ENCODE measurements around the gene CTNNA3.
"Not testable (repeated sequence)": the region's sequence is repeated elsewhere in the genome, so short reads cannot be mapped to it uniquely, and the experiment has no call there.

Gene CTNNA3

DNA sequence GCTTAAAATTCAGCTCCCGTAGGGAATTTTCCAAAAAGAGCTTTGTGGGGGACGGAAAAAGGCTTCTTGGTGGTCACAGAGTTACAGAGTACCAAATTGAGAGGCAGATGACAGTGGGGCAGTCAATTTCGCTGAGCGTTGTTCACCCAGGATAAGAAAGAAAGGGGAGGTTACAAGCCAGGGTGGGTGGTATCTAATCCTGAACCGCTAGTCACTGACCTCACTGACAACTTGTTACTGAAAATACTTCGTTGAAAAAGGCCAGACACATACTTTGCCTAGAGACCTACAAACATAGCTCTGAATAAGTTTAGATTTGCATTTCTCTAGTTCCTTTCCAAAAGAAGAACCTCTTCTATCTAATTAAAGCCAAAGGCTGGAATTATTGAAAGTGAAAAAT lies at the start of gene CTNNA3:
TSS of gene CTNNA3 (minus strand) at position 167 of the 400 bp plus-strand sequence.
- DNase-seq, result no peak

DNA sequence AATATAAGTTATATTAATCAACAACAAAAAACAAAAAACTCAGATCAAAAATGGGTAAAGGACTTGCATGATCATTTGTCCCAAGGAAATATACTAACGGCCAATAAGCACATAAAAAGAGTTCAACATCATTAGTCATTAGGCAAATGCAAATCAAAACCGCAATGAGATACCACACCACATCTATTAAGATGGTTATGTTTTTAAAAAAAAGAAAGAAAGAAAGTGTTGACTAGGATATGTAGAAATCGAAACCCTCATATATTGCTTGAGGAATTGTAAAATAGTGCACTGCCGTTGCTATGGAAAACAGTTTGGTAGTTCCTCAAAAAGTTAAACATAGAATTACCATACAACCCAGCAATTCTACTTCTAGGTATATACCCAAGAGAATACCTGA lies 39.4 kb upstream of the CTNNA3 start:
- DNase-seq, result no peak

DNA sequence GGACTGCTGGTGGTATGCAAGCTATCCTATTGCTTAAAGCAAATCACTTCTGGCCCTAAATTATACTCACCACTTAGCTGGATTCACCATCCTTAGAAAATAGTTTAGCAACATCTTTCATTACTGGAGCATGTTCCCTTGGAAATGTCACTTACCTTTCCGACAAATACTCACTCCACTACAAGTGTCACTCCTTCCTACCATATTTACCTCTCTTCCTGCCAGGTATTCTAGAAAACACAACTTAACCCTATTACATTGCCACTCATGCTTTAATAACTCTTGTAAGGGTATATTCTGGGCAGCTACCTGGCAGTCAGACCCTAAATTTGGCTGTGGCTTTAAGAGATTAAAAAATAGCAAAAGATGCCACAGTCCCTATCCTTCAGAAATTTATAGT lies 37.5 kb upstream of the CTNNA3 start:
- DNase-seq, result no peak

DNA sequence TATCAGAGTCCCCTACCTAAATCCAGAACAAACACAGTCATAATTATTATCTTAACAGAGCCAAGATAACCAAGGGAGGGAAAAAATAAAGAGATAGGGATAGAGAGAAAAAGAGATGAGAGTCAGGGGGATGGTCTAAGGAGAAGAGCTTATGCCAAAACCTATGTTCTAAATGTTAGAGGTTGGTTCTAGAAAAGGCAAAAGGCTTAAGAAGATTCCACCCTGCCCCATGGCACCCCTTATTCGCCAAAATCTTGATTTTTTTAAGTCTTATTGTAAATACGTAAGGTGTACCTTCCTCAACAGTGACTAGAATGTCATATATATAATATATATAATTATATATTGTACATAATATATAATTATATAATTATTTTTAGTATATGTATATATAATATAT lies 29.6 kb upstream of the CTNNA3 start:
- no peak for DNase-seq

DNA sequence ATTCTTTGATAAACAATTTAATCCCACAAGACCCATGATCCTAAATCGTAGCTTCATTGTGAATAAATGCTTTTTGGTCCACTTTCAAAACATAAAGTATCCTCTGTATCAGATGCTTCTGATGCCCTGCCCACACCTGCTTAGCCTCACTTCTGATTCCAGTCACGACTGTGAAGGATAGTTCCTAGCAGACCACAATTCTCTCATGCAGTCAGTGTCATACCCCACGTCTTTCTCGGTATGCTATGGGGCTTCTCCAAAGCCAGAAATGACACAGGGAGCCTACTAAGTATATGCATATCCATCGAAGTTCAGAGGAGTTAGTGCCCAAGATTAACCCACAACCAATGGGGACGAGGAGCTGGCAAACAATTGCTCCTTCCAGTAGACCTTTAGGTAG lies 27.6 kb upstream of the CTNNA3 start:
- DNase-seq, result no peak

DNA sequence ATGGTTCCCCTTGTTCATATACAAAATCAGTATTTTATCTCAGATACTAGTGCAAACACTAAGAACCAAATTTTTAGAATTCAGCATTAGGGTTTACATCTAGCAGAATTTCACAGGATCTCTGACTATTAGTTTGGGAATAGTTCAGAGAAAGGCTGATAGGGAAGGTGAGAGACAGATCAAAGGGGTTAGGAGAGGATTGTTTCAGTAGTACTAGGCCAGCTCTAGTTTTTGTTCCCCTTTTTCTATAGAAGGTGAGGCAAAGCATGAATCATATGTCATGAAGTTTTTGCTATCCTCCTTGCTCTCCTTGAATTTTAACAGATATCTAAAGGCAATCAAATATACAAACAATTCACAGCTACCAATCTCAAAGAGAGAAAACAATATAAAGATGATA lies 26.1 kb upstream of the CTNNA3 start:
- DNase-seq, result no peak

DNA sequence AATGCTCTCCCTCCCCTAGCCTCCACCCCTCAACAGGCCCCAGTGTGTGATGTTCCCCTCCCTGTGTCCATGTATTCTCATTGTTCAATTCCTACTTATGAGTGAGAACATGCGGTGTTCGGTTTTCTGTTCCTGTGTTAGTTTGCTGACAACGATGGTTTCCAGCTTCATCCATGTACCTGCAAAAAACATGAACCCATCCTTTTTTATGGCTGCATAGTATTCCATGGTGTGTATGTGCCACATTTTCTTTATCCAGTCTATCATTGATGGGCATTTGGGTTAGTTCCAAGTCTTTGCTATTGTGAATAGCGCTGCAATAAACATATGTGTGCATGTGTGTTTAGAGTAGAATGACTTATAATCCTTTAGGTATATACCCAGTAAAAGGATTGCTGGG lies 20.5 kb upstream of the CTNNA3 start:
- not testable (repeated sequence) for DNase-seq

DNA sequence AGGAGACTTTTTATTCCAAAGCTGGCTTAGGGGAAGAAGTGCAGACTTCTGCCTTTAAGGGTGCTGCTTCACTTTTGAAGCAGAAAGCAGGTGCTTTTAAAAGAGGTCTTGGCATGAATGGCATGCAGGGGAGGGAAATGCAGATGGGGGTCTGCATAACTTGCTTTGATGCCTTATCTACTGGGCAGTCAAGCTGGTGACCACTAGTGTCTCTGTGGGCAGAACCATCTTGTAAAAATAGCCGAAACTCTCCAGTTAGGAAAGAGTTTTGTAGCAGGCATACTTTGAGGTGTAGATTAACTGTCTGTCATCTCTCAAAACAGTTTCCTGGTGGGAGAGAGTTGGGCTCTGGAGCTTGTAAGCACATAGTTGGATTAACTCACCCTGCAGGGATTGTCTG lies 9.9 kb upstream of the CTNNA3 start:
- no peak for DNase-seq

DNA sequence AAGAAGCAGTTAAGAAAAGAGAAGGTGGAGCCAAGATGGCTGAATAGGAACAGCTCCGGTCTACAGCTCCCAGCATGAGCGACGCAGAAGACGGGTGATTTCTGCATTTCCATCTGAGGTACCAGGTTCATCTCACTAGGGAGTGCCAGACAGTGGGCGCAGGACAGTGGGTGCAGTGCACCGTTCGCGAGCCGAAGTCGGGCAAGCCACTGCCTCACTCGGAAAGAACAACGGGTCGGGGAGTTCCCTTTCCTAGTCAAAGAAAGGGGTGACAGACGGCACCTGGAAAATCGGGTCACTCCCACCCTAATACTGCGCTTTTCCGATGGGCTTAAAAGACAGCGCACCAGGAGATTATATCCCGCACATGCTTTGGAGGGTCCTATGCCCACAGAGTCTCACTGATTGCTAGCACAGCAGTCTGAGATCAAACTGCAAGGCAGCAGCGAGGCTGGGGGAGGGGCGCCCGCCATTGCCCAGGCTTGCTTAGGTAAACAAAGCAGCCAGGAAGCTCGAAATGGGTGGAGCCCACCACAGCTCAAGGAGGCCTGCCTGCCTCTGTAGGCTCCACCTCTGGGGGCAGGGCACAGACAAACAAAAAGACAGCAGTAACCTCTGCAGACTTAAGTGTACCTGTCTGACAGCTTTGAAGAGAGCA lies 3.7 kb upstream of the CTNNA3 start:
- DNase-seq, result not testable (repeated sequence)

DNA sequence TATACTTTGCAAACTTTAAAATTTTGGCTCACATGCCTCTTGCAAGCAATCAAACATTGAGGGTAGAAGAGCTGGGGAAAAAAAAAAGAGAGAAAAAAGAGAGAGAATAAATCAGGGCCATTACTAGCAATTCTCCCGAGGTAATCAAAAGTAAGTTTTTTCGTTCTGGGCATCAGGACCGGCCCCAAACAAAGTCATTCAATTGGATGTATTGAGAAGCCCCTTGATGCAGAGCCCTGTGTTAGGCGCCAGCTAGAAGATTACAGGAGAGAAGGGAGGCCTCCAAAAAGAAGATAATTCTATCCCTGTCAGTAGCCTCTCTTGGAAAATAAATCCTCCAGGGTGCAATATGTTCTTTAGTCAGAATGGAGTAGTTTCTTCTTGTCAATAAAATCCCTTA lies 2.2 kb upstream of the CTNNA3 start:
- no peak for DNase-seq

DNA sequence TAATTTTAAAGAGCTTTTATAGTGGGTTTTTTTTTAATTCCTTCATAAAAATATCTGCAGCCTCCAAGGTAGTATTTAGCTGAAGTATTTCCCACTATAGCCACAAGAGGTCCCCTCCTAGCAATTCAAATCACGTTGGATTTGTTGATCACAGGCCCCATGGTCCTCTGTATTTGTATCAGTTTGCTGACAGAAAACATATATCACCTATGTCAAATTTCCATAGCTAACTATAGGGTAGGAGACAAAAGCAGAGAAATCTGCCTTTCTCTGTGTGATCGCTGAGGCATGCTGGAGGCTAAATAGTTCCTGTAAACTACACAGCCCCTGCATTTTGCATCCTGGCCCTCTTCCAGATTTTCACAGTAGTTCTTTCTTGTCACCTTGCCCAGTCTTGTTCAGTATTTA lies 1.7 kb upstream of the CTNNA3 start:
- no peak for DNase-seq

DNA sequence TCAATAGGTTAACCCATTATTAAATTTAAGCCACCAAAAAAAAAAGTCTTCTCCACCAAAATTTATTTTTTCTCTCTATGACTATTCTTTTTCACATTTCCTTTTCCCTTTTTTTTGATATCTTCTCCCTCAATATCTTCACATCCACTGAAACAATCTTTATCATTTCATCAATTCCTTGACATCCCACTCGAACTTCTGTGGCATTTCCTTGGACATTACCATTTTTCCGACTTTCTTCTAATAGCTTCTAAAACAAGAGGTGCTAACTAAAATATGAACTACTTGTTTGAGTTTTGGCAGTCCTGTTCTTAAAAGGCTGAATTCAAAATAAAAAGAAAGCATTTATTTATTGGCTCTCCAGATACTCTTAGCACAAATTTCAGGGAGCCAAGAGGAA lies 684 bp upstream of the CTNNA3 start:
- DNase-seq, result no peak

DNA sequence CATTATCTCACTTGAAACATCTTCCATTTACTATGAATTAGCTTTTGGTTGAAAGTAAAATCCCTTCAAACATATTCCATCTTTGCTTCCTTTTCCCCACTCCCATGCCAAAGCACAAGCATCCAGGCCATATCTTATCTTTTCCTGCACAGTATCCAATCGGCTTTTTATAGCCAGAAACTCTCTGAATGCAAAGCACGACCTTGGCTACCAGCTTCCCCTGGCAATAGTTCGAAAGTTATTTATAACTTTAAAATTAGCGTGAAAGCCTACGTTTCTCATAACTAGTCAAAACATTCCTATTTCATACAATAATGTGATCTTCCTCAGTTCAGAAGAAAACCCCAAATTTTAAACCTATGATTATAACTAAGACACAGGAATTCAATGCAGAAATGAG lies 440 bp downstream of the CTNNA3 start:
- no peak for DNase-seq

DNA sequence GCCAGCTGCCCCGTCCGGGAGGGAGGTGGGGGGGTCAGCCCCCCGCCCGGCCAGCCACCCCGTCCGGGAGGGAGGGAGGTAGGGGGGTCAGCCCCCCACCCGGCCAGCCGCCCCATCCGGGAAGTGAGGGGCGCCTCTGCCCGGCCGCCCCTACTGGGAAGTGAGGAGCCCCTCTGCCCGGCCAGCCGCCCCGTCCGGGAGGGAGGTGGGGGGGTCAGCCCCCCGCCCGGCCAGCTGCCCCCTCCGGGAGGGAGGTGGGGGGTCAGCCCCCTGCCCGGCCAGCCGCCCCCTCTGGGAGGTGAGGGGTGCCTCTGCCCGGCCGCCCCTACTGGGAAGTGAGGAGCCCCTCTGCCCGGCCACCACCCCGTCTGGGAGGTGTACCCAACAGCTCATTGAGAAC lies 4.1 kb downstream of the CTNNA3 start:
- not testable (repeated sequence) for DNase-seq

DNA sequence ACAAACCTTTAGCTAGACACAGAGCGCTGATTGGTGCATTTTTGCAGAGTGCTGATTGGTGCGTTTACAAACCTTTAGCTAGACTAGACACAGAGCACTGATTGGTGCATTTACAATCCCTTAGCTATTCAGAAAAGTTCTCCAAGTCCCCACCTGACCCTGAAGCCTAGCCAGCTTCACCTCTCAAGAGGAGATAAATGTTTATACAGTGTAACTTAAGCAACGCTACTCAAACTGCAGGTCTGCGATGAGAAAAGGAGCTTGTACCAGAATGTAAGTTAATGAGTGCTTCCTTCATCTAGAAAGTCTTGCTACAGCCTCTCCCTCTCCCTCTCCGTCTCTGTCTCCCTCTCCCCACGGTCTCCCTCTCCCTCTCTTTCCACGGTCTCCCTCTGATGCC lies 5.5 kb downstream of the CTNNA3 start:
- DNase-seq, result not testable (repeated sequence)

DNA sequence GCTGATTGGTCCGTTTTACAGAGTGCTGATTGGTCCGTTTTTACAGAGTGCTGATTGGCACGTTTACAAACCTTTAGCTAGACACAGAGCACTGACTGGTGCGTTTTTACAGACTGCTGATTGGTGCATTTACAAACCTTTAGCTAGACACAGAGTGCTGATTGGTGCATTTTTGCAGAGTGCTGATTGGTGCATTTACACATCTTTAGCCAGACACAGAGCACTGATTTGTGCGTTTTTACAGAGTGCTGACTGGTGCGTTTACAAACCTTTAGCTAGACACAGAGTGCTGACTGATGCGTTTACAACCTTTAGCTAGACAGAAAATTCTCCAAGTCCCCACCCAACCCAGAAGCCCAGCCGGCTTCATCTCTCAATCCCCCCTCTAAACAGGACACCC lies 11.9 kb downstream of the CTNNA3 start:
- DNase-seq, result not testable (repeated sequence)

DNA sequence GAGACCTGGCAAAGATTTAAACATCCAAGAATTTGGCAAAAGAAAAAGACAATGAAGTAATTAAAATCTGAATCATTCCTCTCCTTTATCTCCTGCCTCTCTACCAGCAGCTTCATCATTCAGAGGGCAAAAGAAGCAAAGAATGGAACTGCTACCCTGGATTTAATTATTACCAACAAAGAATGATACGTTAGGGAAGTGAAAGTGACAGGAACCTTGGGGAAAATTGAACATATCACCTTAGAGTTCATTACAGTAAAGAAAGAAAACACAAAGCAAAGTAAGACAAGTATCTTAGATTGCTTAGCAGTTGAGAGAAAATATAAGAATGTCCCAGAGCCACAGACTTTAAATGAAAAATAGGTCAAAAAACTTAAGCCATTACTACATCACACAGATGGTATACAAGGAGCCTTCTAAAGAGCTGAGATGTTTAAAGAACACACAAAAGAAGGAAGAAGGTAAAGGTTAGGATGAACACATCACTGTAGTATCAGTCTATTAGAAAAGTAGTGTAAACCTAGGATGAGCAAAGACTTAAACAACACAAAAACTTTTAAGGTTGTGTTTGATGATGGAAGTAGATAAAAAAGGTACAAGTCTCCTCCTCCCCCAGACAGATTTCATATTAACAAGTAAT lies 17.5 kb downstream of the CTNNA3 start:
- no peak for DNase-seq

DNA sequence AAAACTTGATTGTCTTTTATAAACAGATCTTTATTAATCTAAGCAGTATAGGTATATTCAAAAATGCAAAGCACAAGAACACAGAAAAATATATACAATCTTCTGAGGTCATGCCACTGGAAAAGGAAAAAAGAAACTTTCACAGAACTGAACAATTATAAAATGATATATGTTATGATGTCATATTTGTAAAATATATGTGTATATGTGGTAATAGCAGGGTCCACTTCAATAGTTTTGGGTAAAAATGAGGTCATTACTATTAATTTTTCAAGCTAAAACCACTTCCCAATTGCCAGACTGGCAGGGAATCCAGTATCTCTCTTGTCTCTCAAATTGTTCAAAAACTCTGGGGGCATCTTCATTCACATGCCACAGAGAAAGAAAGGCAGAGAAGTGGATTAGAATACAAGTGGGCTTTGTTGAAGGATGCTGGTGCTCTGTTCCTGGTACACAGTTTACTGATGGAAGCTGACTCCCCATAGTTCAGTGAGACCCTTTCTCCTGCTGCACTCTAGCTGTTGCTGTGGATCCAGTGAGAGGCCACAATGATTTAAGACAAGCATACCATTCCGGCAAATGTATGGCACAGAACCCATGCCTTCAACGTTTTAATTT lies 19.7 kb downstream of the CTNNA3 start:
- no peak for DNase-seq

DNA sequence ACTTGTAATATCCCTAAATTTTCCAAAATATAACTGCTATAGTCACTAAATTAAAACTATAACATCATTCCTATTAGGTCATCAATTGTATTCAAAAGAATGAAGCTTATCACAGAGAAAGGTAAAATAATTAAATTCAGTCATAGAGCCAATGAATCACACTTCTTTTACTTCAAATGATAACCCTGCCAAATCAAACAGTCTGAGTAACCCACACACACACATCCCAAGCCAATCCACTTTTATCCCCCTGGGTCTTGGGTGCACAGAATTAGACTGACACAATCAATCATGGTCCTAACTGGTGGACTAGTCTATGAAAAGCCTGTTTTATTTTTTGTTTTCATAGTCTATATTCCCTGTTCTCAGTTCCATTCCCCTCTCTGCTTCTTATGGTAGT lies 25.6 kb downstream of the CTNNA3 start:
- no peak for DNase-seq

DNA sequence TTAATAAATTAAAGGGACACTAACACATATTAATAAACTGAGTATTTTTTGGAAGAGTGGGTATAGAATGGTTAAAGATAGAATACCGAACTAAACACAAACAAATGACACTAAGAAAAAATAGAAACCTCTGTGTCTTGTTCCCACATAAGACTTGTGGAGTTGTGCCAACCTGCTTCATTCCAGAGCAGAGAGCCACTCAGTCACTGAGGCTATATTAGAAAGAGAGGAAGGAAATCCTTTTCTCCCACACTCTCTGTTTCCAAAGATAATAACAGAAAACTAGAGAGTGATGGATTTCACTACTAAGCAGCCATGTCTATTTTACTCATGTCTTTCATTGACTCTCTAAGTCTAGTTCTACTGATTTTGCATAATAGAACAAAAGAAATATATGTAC lies 26.0 kb downstream of the CTNNA3 start:
- DNase-seq, result no peak

DNA sequence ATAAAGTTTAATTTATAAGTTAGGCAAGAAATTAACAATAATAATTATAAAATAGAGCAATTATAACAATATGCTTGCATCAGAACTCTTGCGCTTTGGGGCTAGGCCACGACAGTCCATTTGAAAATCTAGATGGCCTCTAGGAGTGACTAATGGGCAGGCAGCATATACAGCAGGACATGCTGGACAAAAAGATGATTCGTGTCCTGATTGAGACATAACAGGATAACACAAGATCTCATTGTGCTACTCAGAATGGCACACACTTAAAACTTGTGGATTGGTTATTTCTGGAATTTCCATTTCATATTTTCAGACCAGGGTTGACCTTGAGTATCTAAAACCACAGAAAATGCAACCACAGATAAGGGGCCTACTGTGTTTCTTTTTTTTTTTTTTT lies 27.5 kb downstream of the CTNNA3 start:
- DNase-seq, result no peak

DNA sequence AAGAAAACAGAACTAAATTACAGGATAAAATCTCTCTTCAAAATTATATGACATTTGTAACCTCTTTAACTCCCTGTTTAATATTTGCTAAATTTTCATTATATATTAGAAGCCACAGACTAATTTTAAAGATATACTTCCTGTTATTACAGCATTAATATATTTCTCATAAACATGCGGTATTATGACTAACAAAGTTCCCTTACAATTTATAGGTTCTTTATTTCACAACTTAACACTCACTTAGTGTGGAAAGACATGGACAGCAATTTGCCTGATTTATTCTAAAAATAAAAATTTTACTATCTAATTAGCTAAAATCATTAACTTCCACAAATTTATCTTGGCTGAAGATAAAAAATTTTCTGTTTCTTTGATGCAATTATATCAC lies 29.0 kb downstream of the CTNNA3 start:
- no peak for DNase-seq

DNA sequence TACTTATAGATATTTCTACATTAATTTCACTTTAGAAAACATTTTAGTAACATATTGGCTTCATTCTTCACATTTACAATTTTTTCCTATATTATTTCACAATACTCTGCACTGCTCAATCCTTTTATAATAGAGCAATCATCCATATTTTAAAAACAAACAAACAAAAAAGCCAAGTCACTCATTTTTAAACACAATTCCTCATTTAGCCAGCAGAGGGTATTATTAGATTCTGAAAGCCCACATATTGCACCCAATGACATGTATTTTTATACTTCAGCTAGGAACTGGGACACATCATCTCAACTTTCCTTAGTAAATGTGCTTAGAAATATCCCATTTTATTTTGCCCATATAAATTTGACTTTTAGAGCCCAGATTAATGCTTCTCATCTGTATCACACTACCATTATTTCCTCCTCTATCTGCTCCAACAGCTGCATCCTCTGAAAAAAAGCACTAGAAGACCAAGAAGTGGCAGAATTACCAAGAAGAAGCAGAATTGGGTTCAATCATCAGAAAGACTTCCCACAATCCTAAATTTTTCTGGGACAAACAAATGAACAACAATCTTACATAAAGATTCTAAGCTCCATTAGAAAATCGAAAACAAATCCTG lies 29.5 kb downstream of the CTNNA3 start:
- DNase-seq, result no peak

DNA sequence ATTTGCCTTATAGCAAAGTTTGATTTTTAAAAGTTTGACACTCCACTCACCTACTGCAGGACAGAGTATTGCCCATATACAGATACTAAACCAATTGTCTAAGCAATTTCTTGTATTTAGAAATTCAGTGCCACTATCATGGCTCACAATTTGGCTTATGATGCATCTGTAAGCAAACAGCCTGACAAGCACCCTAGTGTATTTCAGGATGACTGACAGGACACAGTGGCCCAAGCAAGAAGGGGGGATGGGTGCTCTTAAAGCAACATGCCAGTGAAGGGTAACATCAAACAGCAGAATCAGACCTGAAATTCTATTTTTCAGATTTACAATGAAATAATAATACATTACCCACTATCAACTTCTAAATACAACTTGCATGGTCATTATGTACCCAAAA lies 30.5 kb downstream of the CTNNA3 start:
- no peak for DNase-seq
